Neural progenitor cell (in vitro differentiated cells): ENCODE data around the gene SDF4. TPM values are rescaled to one million over a fixed set of nuclear protein-coding genes. Genes with fewer than 3 reads are reported as not detected.
A peak's percentile ranks its signal among the peaks of the same experiment; 100 is the strongest.

Experiments used
- DNase-seq: peaks from one replicate; pipeline ENCODE4 v3.0.0-alpha.2; 2016; ENCODE audit warnings: low spot score
- H2AFZ ChIP-seq: fragments of 200-600 bp; sonication (generic); replicated peaks from 2 replicates; pipeline ENCODE4 v1.6.1; 2016; ENCODE audit warnings: antibody characterized with exemption
- H3F3A ChIP-seq: fragments of 200-600 bp; sonication (generic); 2 replicates; pipeline ENCODE4 v1.6.1; 2016; ENCODE audit warnings: antibody characterized with exemption, low read depth
- H3K27ac ChIP-seq: fragments of 200-600 bp; sonication (generic); 2 replicates; pipeline ENCODE4 v1.5.1; 2016; ENCODE audit warnings: mild to moderate bottlenecking
- H3K27me3 ChIP-seq: fragments of 200-600 bp; sonication (generic); 2 replicates; pipeline ENCODE4 v1.6.1; 2016; ENCODE audit warnings: mild to moderate bottlenecking, moderate library complexity
- H3K36me3 ChIP-seq: fragments of 200-600 bp; sonication (generic); 2 replicates; pipeline ENCODE4 v1.5.1; 2016
- H3K4me1 ChIP-seq: fragments of 200-600 bp; sonication (generic); 2 replicates; pipeline ENCODE4 v1.6.1; 2016; ENCODE audit warnings: mixed run types
- H3K4me2 ChIP-seq: fragments of 200-600 bp; sonication (generic); 2 replicates; pipeline ENCODE4 v1.6.1; 2016
- H3K4me3 ChIP-seq: fragments of 200-600 bp; sonication (generic); 2 replicates; pipeline ENCODE4 v1.5.1; 2016
- H3K79me2 ChIP-seq: fragments of 200-600 bp; sonication (generic); 2 replicates; pipeline ENCODE4 v1.6.1; 2016; ENCODE audit warnings: low read depth
- H3K9ac ChIP-seq: fragments of 200-600 bp; sonication (generic); 2 replicates; pipeline ENCODE4 v1.6.1; 2016
- H3K9me3 ChIP-seq: fragments of 200-600 bp; sonication (generic); 2 replicates; pipeline ENCODE4 v1.5.1; 2016; ENCODE audit warnings: low read depth
- H4K20me1 ChIP-seq: fragments of 200-600 bp; sonication (generic); 2 replicates; pipeline ENCODE4 v1.6.1; 2016; ENCODE audit warnings: low read depth
- H3K27ac Mint-ChIP-seq: 3 replicates; pipeline ENCODE4 v1.8.0; 2021; ENCODE audit warnings: mixed read lengths
- H3K27me3 Mint-ChIP-seq: 2 replicates; pipeline ENCODE4 v1.8.0; 2022; ENCODE audit warnings: low read depth, mild to moderate bottlenecking, inconsistent platforms, moderate library complexity, mixed read lengths; ENCODE audit not compliant: insufficient read depth
- H3K36me3 Mint-ChIP-seq: 3 replicates; pipeline ENCODE4 v1.8.0; 2021; ENCODE audit warnings: mixed read lengths
- H3K4me1 Mint-ChIP-seq: 3 replicates; pipeline ENCODE4 v1.8.0; 2021; ENCODE audit warnings: mixed read lengths
- H3K4me3 Mint-ChIP-seq: 3 replicates; pipeline ENCODE4 v1.8.0; 2021; ENCODE audit warnings: mild to moderate bottlenecking, moderate library complexity, mixed read lengths
- H3K9me3 Mint-ChIP-seq: 3 replicates; pipeline ENCODE4 v1.8.0; 2020; ENCODE audit warnings: mixed read lengths
- EZH2 ChIP-seq: fragments of 200-600 bp; sonication (generic); IDR thresholded peaks from 2 replicates; pipeline ENCODE4 v1.6.1; 2017; ENCODE audit warnings: antibody characterized with exemption, mild to moderate bottlenecking, moderate library complexity
- EZH2phosphoT487 ChIP-seq: fragments of 200-600 bp; sonication (generic); IDR thresholded peaks from 2 replicates; pipeline ENCODE4 v1.6.1; 2017; ENCODE audit warnings: antibody characterized with exemption
- total RNA-seq: library from RNA; depleted of rRNA; stranded (reverse); fragments of >200 nt; gene quantifications from 2 replicates; pipeline ENCODE4 v1.2.3, GENCODE V29; 2015; ENCODE audit warnings: low replicate concordance
- TF ChIP-seq, protein P1 (sequence below): fragments of 200-600 bp; sonication (generic); IDR thresholded peaks from 2 replicates; pipeline ENCODE4 v1.5.1; 2017; ENCODE audit warnings: antibody characterized with exemption, mild to moderate bottlenecking

The SDF4 gene
- total RNA-seq, 1 donor from 2014 or later, result 16.6 TPM

DNA sequence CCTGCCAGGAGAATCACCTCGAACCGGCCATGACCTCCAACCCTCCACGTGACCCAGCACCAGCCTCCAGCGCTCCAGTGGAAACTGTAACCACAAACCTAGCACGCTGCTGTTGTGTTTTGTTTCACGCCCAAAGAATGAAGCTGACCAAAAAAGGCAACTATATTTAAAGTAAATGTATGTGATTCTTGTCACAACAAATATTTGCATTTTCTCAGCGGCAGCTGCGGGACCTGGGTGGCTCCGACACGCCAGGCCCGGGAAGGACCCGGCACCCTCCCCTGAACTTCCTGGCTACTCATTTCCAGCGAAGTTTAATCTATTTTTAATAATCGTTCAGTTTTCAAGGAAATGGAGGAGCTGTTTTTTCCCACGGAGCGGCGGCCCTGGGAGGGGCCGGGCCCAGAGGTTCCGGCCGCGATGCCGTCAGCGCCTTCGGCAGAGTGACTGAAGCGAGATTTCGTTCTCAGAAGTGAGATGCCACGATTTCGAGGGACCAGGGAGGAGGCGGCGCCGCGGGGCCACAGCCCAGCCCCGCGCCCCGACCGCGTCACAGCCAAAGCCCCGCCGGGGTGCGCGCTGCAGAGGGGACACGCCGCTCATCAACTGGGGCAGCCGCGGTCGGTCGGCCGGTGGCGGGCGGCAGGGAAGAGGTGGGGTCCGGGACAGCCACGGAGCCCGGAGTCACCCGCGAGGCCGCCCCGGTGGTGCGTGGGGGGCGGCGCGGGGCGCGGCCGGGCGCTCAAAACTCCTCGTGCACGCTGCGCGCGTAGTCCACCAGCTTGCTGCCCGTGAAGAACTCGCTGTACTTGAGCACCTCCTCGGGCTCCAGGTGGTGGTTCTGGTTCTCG is 14.8 kb downstream of the SDF4 start:
- Mint-ChIP-seq H3K4me1 (no peaks in the 10 kb centered on the region), H3K36me3 (peaks cover 10% of the 10 kb centered on the region), H3K27ac (no peak overlapping the region), H3K27me3 (peaks cover 6% of the 10 kb centered on the region), H3K4me3 (peak overlapping the region; percentile 67), H3K9me3 (no peaks in the 10 kb centered on the region)
- Histone ChIP-seq H3K9me3 (no peaks in the 10 kb centered on the region), H3K79me2 (no peaks in the 10 kb centered on the region), H3K27ac (no peak overlapping the region), H3K27me3 (no peaks in the 10 kb centered on the region), H3K4me3 (no peak overlapping the region), H3K4me1 (no peaks in the 10 kb centered on the region), H3K9ac (no peak overlapping the region), H2AFZ (no peak overlapping the region), H3K36me3 (no peaks in the 10 kb centered on the region), H3K4me2 (no peak overlapping the region), H4K20me1 (no peaks in the 10 kb centered on the region), H3F3A (no peaks in the 10 kb centered on the region)
- DNase-seq, result no peak
- no peak for TF ChIP-seq EZH2

DNA sequence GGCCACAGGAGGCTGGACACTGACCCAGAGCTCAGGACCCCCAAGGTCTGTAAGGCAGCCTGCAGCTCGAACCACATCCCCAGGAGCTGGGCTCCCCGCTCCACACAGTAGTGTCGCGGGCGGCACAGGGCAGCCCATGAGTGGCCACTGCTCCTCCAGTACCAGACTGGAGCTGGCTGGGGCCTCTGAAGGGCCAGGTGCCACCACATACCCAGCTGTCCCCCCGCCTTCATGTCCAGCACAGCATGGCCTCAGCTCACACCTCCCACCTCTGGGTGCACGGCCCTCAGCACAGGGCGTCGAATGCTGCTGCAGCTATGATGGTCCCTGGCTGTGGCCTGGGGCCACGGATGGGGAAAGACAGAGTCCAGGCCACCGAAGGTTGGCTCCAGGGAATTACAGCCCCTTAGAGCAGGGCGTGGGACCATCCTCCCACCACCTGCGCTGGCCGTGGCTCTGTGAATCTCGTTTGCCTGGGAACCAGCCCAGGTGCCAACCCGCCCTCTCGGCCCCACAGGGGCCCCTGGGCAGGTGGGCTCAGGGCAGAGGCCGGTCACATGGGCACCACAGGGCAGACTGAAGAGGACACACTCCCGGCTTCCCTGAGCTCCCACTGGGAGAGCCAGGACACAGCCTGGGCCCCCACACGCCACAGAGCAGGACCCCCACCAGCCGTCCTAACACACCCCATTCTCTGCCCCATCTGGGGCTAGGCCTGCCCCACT is 15.8 kb downstream of the SDF4 start:
- Histone ChIP-seq H3K9ac (no peak overlapping the region), H4K20me1 (no peaks in the 10 kb centered on the region), H3K27me3 (no peaks in the 10 kb centered on the region), H3K36me3 (no peaks in the 10 kb centered on the region), H3K4me2 (no peak overlapping the region), H3K79me2 (no peaks in the 10 kb centered on the region), H3K9me3 (no peaks in the 10 kb centered on the region), H2AFZ (no peak overlapping the region), H3K4me3 (no peak overlapping the region), H3K4me1 (no peaks in the 10 kb centered on the region), H3F3A (no peaks in the 10 kb centered on the region), H3K27ac (no peak overlapping the region)
- Mint-ChIP-seq H3K27ac (no peak overlapping the region), H3K4me1 (no peaks in the 10 kb centered on the region), H3K36me3 (peaks cover 7% of the 10 kb centered on the region), H3K9me3 (no peaks in the 10 kb centered on the region), H3K4me3 (no peak overlapping the region), H3K27me3 (peaks cover 5% of the 10 kb centered on the region)
- TF ChIP-seq EZH2phosphoT487 (no peak), EZH2 (no peak)
- TF ChIP-seq, protein P1, sequence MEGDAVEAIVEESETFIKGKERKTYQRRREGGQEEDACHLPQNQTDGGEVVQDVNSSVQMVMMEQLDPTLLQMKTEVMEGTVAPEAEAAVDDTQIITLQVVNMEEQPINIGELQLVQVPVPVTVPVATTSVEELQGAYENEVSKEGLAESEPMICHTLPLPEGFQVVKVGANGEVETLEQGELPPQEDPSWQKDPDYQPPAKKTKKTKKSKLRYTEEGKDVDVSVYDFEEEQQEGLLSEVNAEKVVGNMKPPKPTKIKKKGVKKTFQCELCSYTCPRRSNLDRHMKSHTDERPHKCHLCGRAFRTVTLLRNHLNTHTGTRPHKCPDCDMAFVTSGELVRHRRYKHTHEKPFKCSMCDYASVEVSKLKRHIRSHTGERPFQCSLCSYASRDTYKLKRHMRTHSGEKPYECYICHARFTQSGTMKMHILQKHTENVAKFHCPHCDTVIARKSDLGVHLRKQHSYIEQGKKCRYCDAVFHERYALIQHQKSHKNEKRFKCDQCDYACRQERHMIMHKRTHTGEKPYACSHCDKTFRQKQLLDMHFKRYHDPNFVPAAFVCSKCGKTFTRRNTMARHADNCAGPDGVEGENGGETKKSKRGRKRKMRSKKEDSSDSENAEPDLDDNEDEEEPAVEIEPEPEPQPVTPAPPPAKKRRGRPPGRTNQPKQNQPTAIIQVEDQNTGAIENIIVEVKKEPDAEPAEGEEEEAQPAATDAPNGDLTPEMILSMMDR, result no peak
- no peak for DNase-seq

- H3K79me2 ChIP-seq, result no peaks in the 10 kb centered on the region
- no peak overlapping the region for H3K4me3 ChIP-seq
- TF ChIP-seq, protein P1, result no peak
- TF ChIP-seq EZH2phosphoT487 (no peak), EZH2 (no peak)
- H3K4me2 ChIP-seq, result no peak overlapping the region
- Mint-ChIP-seq H3K4me1 (no peaks in the 10 kb centered on the region), H3K9me3 (no peaks in the 10 kb centered on the region), H3K27ac (peak overlapping the region; percentile 63), H3K27me3 (peaks cover 4% of the 10 kb centered on the region), H3K36me3 (peaks cover 2% of the 10 kb centered on the region), H3K4me3 (no peak overlapping the region)
- H3K27ac ChIP-seq, result no peak overlapping the region
- no peak overlapping the region for H2AFZ ChIP-seq
- no peaks in the 10 kb centered on the region for H3K36me3 ChIP-seq
- no peaks in the 10 kb centered on the region for H3K4me1 ChIP-seq
- no peaks in the 10 kb centered on the region for H3K27me3 ChIP-seq
- no peaks in the 10 kb centered on the region for H3K9me3 ChIP-seq
- no peak for DNase-seq
- H3K9ac ChIP-seq, result no peak overlapping the region
- no peaks in the 10 kb centered on the region for H3F3A ChIP-seq
- H4K20me1 ChIP-seq, result no peaks in the 10 kb centered on the region
These were observed 16.6 kb downstream of the SDF4 start for GRCh38 chr1:1215080-1215676.
